IPS-NIHi7 (cell line): ENCODE data around the gene SLC25A4.
A peak's percentile ranks its signal among the peaks of the same experiment; 100 is the strongest.
"Not testable (repeated sequence)": the region's sequence is repeated elsewhere in the genome, so short reads cannot be mapped to it uniquely, and the experiment has no call there.

Experiments used
- DNase-seq: peaks from one replicate; pipeline ENCODE4 v3.0.0; 2012; ENCODE audit warnings: mixed read lengths; ENCODE audit errors: extremely low spot score

Gene SLC25A4

DNA sequence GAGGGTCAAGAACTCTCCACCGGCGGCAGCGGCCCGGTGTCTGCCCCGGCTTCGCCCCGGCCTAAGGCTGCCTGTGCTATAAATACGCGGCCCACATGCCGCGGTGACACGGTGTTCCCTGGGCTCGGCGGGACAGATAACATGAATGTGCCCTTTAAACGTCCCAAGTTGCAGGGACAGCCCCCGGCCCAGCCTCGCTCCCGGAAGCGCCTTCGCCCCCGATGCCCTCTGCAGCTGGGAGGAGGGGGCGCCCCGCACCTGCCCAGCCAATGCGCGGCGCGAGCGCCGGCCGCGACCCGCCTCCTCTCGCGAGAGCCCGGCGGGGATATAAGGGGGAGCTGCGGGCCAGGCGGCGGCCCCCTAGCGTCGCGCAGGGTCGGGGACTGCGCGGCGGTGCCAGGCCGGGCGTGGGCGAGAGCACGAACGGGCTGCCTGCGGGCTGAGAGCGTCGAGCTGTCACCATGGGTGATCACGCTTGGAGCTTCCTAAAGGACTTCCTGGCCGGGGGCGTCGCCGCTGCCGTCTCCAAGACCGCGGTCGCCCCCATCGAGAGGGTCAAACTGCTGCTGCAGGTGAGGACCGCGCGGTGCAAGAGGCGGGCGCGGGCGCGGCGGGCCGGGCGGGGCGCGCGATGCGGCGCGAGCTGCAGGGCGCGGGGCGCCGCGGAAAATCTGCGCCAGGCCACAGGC, at the start of gene SLC25A4:
Gene SLC25A4, plus strand, starts transcription at position 355 of the 689 bp plus-strand sequence. Its CDS starts 107 bp downstream, at position 462.
- DNase-seq: peak; percentile 96

DNA sequence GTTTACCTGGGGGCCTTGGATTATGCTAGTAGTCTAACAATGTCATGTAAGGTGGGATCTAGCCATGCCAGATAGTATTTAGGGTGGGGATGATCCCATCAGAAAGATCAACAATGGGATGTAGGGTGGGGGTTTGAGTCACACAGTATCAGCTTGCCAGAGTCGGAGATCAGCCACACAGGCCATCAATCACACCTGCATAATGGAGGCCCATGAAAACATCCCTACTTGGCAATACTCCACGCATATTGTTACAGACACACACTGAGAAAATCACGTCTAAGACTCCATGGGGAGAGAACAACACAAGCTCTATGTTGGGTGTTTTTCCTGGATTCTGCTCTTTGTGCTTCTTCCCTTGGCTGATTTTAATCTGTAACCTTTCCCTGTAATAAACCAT, 49.5 kb upstream of the SLC25A4 start:
- DNase-seq: no peak

DNA sequence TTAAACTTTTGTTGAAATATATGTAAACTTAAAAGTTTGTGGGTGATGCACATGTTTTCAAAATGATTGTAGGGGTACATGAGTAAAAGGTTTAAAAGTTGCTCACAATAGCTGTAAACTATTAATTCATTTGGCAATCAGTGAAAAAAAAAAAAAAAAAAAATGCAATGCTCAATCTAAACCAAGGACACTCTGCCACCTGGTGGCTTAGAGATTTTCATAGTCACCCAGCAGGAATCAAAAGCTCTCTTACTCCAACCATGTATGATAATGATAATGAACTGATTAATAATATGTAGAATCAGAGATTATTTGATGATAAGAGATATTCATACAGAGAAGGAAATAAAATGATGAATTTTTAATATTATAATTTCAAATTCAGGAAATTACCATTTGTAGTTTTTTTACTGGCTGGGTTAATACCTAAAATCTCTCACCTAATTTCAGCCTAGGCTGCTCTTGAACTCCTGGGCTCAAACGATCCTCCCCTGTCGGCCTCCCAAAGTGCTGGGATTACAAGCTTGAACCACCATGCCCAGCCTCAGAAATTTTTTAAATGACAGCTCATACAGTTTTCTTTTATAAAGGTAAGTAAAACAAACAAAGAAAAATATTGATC, 46.9 kb upstream of the SLC25A4 start:
- peak; percentile 33 for DNase-seq

DNA sequence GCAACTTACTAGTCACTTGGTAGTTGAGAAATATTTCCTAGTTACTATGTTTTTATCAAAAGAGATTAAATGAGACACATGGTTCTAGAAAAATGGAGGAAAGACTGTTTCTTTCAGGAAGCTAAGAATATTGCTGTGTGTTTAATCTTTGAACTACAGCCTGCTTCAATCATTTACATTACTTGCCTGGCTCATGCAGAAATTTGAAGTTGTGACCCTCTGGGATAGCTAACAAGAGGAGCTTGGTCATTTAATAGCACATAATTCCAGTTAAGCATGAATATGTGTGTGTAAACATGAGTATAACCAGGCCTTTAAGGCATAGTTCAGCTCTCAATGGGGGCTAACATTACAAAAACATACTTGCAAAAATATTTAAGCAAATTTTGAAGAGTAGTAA, 44.6 kb upstream of the SLC25A4 start:
- no peak for DNase-seq

- DNase-seq: peak; percentile 36
Observed at GRCh38 chr4:185099024-185099682, 43.9 kb upstream of the SLC25A4 start.

GRCh38 chr4:185099940-185100339, 43.1 kb upstream of the SLC25A4 start:
- DNase-seq: no peak

GRCh38 chr4:185100423-185100822, 42.6 kb upstream of the SLC25A4 start:
- no peak for DNase-seq

GRCh38 chr4:185101354-185101890, 41.6 kb upstream of the SLC25A4 start:
- no peak for DNase-seq

DNA sequence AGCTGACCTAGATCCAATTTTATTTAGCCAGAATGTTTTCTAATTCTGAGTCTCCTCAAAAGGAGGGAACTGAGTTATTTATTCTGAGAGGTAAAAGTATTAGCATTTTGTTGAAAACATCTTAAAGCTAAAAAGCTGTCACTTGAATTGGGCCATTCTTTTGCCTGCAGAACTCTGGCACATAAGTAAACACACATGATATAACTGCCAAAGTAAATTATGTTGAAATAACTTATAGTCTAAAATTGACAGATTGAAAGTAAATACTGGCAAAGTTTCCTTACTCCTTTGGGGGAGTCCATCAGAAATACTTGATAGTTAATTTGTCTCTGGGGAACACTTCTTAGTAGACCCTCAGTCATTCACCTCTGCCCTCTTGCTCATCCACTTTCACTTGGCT, 38.3 kb upstream of the SLC25A4 start:
- DNase-seq: no peak

DNA sequence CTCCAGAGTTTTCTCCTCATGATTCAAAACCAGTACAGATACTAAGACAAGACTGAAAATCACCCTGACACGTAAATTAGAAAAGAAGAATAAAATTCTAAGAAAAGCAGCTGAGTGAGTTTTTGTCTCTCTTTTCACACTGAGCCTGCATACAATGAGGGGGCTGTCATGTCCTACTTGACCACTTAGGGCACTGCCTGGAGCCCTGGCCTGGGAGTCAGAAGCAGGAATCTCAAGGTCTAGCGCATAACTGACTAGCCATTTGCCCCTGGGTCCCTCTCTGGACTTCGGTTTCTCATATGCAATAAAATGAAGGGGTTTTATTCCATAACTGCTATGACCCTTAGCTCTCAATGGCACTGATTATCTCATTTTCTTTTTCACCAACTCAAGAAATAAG, 36.7 kb upstream of the SLC25A4 start:
- DNase-seq: no peak

- DNase-seq: not testable (repeated sequence)
Observed at GRCh38 chr4:185107574-185107973, 35.5 kb upstream of the SLC25A4 start.

- no peak for DNase-seq
Observed at GRCh38 chr4:185108185-185108584, 34.9 kb upstream of the SLC25A4 start.

DNA sequence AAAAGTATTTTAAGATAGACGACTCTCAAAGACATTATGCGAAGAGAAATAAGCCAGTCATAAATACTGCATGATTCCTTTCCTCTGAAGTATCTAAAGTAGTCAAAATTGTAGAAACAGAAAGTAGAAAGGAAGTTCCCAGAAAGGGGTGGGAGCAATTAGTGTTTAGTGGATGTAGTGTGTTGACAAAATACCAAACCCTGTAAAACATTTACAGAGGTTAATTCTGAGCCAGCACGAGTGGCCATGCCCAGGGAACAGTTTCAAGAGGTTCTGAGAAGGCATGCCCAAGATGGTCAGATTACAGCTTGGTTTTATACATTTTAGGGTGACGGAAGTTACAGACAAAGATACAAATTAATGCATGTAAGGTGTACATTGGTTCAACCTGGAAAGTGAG, 34.4 kb upstream of the SLC25A4 start:
- DNase-seq: no peak

GRCh38 chr4:185109736-185110135, 33.3 kb upstream of the SLC25A4 start:
- DNase-seq: no peak

DNA sequence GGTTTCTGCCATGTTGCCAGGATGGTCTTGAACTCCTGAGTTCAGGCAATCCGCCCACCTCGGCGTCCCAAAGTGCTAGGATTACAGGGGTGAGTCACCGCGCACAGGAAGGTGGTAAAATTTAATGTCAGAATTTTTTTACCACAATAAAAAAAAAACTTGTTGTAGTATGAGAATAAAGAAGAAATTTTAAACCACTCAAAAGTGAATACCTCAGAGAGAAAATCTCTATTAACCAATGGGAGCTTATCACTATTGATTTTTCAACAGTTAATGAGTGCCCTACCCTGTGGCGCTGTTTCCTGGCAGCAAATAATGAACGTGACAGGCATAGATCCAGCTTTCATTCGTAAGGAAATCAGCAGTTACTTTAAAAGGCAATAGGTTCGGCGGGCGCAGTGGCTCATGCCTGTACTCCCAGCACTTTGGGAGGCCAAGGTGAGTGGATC, 32.7 kb upstream of the SLC25A4 start:
- DNase-seq: no peak

DNA sequence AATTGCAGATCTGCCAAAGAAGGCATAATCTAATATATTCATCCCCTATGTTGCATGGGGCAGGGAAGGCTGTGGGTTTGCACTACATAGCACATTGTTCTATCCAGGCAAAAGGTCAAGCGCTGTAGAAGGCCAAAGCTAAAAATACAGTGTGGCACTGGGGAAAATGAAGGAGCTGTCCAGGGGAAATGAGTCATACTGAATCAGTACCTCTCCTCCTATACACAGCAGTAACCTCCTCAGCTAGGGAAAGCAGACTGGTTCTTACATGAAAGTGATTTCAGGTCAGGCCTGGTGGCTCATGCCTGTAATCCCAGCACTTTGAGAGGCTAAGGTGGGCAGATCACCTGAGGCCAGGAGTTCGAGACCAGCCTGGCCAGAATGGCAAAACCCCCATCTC, 31.0 kb upstream of the SLC25A4 start:
- peak; percentile 43 for DNase-seq

DNA sequence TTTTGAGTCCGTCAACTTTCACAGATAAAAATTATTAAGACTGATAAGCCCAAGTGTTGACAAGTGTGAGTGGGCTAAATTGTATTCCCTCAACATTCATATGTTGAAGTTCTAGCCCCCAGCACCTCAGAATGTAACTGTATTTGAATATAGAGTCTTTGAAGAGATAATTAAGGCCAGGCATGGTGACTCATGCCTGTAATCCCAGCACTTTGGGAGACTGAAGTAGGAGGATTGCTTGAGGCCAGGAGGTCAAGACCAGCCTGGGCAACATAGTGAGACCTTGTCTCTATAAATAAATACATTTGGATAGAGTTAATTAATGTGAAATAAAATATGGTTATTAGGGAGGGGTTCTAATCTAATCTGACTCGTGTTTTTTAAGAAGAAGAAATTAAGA, 29.7 kb upstream of the SLC25A4 start:
- no peak for DNase-seq

DNA sequence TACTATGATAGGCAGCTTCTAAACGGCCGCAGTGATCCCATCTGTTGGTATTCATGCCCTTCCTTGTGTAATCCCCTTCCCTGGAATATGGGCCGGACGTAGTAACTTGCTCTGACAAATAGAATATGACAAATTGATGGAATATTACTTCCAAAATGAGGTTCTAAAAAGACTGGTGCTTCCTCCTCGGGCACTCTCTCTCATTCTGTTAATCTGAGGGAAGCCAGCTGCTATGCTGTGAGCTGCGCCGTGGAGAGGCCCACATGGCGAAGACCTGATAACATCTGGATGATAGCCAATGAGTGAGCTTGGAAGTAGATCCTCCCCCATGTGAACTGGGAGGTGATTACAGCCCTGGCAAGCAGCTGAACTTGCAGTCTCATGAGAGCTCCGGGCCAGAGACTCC, 27.2 kb upstream of the SLC25A4 start:
- peak; percentile 83 for DNase-seq

DNA sequence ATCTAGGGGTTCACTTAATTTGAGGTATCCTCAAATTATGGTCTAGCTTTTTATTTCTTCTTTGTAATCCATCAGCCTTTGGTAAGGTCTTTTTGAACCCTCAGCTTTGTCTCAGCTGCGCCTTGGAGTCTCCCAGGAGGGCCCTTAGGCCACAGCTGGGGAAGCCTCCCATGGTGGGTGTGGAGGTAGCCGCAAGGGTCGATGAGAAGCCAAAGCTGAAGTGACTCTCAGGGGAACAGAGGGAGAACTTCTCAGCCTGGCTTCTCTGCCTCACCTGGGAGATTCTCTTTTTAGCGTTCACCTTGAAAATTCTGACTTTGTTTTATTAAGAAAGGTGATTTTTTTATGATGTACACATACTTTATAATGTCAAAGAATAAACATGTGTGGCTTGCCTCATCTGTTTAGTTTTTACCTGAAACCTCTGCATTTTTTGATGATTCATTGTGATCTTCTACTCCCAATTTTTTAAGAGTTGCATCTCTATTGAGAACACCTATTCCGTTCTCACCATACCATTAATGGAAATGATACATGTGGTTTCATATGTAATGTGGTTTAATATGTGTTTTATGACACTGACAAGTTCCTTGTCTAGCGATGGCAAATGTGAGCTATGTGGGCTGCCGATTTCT, 25.6 kb upstream of the SLC25A4 start:
- no peak for DNase-seq

- DNase-seq: no peak
Observed at GRCh38 chr4:185118876-185119275, 24.2 kb upstream of the SLC25A4 start.

DNA sequence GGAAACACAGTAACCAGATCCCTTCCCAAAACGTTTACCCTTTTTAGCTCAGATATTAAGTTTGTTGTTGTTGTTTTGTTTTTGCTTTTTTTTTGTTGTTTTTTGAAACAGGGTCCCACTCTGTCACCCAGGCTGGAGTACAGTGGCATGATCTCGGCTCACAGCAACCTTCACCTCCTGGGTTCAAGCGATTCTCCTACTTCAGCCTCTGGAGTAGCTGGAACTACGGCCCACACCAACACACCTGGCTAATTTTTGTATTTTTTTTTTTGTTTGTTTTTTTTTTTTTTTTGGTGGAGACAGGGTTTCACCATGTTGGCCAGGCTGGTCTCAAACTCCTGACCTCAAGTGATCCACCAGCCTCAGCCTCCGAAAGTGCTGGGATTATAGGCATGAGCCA, 23.6 kb upstream of the SLC25A4 start:
- not testable (repeated sequence) for DNase-seq

DNA sequence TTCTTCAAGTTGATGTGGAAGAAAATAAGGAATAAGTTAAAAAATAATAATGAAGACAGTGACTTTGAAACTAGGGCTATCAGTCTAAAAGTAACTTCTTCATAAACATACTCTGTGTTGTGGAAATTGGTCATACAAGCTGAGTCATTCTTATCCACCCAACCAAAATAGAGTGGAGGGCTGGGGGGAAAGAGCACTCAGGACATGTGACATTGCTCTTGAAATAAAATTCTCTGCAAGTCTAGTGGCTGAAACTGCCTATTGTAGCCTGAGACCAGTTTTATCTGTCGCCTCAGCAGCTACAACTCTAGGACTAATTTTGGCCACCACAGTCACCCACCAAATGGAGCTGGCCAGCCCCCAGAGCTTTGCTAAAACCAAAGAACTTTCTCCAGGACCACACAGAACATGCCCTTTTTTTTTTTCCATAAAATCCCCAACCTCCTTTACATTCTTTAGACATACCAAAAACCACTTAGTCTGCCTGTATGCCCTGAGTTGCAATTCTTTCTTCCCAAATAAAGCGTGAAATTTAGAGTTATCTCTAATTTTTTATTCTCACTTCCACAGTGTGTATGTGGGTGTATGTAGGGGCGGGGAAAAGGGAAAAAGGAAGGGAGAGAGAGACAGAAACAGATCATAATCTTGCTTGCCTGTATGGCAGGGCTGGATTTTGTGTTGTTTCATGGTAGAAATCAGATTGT, 23.0 kb upstream of the SLC25A4 start:
- no peak for DNase-seq
